CD4-positive, alpha-beta T cell treated with Interleukin-15 for 1 hour (primary cell): ENCODE data around the gene CGA.

Experiments used
- DNase-seq: peaks from one replicate; pipeline ENCODE4 v3.0.0-alpha.2; 2020

Gene CGA

DNA sequence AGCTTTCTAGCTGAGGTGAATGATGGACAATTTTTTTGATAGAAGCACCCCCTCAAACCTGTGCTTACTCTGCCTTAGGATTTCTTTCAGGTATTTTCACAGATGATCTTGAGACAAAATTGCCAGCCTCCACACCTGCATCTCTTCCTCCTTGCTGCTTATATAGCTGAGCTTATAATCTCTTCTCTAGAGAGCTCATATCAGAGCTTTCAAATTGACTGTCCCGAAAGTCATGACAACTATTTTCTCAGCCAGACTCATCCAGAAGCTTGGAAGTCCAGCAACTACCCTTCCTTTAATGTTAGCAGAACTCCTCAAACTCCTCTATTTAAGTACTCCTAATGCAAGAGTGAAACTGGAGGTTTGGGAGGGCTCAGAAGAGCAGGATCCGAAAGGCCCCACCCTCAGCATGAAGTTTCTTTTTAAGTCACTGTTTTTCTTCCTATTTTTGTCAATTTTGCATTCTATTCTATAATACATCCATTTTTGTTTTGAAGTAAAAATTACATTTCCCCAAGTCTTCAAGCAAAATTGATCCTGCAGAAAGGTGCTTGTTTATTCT lies 12.7 kb downstream of the CGA start:
- no peak for DNase-seq

DNA sequence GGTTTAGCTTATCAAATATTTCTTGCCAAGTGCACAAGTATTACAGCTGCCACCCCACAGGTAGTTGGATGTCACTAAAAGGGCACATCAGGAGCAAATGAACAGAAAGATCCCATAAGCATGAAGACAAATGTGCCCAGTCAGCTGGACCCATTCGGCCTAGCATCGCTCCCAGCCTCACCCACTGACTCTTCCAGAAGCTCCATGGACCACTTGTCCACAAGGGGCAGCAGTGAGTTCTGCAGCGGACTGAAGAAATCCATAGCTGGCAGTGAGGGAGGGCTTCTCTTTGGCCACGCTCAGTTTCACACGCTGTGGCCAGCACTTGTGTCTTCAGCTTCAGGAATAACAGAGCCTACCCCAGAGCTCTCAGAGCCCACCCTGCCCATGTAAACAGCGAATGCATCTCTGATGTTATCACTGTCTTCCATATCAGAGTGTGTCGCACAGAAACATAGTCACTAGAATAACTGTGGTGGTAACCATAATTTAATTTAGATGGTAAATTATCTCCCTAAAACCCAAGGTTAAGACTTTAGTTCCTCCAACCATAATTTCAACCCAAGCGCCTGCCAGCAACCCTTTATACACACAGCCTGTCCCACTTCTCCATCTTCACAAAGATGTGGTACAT lies 15.8 kb downstream of the CGA start:
- peak; percentile 33 for DNase-seq

DNA sequence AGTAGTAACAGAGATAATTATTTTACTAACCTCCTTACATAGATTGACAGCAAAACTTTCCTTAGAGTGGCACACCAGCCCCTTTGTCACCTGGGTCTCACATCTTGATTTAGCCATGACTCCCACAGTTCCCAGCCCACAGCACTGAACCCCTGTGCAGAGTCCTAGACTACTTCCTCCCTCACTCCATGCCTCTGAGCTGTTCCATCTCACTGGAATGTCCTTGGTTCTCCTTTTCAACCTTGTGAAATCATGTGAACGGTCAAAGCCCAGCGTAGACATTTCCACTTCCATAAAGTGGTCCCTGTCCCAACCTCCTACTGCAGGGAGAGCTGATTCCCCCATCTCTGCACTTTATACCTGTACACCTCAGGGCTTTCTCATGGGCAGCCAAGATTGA lies 19.7 kb downstream of the CGA start:
- DNase-seq: no peak

DNA sequence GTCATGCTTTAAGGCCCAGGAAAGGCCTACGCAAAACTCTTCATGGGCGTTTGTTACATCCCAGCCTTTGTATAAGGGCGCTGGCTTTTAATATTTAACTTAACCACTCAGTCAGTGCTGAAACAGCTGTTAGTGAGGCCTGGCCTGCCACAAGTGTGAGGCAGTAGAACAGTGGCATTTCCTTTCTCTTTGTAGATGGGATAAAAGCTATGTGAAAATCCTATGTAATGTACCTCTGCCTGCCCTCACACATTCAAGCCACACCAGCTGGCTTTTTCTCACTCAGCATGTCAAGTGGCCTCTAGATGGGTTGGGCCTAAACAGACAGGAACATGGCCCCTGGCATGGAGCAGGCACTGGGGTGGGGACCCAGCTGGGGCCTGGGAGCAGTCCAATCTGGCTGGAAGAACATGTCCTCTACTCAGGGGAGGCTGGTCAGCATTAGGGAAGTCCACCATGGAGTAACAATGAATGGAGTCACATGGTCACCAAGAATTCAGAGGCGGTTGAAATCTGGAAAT lies 20.7 kb downstream of the CGA start:
- DNase-seq: no peak

DNA sequence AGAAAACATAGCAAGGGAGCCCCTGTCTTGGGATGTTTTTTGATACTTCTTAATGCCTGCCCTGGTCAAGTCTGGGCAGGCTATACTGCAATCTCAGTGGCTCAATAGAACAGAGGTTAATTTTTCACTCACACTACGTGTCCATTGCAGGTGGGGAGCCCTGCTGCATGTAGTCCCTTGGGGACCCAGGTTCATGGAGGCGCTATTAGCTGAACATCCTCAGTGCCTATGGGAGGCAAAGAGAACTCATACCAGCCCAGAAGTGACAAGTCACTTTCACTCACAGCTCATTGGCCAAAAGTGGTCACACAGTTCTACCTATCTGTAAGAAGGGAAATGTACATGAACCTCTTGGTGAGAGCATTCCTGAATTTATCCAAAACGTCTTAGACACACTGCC lies 23.2 kb downstream of the CGA start:
- DNase-seq: no peak

DNA sequence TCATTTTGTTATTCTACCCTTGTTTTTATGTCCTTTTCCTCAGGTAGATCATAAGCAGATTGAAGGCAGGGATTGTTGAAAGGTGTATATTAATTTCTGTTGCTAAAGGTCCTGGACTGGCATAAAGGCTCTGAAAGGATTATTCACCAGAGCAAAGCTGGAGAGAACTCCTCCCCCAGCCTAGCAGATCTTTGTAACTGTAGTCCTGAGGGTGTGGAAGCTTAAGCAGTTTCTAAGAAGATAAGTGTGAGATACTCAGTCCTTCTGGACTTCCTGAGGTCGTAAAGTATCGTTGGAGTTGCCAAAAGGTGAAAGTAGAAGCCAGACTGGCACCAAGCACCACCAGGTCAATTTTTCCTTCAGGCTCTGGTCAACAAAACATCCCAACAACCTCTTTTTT lies 24.2 kb downstream of the CGA start:
- no peak for DNase-seq

DNA sequence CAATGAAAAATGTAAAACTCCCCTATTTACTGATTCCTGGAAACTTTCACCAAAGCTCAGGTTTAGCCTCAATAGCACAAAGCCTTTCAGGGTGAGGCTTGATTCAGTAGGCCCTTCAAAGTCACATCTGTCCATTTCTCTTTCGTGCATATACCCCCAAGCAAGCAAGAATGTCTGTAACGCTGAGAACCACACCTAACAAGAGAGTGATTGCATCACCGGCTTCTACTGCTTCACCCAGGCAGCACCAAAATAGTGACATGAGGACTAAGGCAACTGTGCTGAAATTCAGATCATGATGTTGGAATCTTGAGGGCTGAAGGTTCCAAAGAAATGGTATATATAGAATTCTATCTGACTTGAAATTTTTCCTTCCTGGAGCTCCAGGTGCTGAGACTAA lies 26.1 kb downstream of the CGA start:
- no peak for DNase-seq

DNA sequence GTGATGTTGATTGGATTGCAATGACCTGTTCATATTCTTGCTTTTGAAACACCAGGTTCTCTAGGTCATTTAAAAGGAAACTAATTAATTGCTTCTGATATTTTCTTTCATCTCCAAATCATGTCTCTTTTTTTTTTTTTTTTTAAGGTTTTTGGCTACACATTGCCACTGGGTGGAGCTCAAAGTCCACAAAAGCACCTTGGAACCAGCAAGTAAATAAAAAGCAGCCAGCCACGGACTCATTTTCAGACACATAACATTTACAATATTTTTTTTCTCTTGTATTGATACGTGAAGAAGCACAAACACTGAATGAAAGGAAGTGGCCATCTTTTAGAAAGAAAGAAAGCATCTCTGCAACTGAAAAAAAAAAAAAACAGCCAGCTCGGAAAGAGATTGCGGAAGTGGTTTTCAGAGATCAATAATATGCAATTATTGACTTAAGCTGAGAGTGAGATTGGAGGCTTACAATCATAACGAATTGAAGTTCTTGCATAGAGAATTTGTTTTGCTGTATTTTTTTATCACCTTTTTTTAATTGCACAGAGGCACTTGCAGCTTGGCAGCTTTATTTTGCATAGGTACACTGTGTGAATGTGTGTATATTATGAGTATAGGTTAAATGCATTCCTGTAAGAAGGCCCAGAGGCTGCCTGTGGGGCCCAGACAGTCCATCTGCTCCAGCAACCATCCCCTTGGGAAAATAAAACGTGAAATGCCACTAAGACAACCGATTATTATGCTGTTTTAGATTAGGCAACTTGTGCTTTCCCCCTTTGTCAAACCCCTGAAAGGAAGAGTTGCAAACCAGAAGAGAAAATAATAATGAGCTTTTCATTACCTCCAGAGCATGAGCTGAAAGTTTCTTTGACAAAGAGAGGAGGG lies 28.2 kb downstream of the CGA start:
- no peak for DNase-seq

DNA sequence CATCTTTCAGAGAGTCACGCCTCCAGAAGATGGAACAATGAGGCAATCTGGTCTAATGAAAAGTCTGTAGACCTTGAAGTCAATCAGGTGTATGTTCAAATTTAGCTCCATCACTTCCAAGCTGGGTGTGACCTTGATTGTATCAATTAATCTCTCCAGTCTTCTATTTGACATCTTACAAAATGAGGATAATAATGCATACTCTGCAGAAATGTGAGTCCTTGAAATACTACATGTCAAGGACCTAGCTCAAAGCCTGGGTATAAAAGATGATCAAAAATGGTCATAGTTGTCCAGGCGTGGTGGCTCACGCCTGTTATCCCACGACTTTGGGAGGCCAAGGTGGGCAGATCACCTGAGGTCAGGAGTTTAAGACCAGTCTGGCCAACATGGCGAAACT lies 29.8 kb downstream of the CGA start:
- no peak for DNase-seq

DNA sequence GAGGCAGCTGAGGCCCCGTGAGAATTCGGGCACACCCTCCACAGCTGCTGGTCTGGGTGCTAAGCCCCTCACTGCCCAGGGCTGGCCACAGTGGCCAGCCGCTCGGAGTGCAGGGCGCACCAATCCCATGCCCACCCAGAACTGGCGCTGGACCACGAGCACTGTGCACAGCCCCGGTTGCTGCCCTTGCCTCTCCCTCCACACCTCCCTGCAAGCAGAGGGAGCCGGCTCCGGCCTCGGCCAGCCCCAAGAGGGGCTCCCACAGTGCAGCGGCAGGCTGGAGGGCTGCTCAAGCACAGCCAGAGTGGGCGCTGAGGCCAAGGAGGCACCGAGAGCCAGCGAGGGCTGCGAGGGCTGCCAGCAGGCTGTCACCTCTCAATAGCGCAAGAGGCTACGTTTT lies 35.0 kb downstream of the CGA start:
- DNase-seq: no peak

DNA sequence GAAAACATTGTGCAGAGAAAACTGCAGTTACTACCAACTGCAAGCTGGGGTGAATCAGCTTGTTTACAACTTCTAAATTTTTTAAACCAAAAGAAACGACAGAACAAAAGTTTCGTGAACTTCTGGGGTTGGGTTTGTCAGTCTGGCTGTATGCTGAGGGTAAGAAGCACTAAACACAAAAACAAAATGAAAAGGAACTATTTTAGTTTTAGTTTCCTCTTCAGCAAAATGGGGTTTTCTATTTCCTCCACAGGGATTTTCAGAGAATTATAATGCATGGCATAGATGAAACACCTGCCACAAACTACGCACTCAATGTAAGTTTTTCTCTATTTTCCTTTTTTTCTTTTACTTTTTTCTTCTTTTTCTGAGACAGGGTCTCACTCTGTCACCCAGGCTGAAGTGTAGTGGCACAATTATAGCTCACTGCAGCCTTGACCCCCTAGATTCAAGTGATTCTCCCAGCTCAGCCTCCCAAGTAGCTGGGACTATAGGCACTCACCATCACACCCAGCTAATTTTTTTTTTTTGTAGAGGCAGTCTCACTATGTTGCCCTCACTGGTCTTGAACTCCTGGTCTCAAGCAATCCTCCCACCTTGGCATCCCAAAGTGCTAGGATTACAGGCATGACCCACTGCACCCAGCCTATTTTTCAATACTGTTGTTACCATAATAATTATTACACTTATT lies 40.6 kb downstream of the CGA start:
- DNase-seq: no peak

DNA sequence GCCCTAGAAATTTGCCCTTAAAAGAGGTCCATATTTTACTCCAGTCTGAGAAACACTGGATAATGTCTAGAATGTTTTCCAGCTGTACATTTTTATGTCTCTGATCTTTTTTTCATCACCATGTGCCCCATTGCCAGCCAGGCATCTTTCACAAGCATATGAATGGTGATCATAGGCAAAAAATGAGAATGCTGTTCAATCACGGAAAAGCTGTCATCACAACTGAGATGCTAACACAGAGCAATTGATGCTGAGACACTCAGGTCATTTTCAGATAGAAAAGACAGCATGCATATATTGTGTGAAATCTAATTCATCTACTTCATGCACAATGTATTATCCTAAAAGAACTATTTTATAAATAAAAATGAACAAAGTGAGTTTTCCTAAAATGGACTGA lies 41.6 kb downstream of the CGA start:
- no peak for DNase-seq

DNA sequence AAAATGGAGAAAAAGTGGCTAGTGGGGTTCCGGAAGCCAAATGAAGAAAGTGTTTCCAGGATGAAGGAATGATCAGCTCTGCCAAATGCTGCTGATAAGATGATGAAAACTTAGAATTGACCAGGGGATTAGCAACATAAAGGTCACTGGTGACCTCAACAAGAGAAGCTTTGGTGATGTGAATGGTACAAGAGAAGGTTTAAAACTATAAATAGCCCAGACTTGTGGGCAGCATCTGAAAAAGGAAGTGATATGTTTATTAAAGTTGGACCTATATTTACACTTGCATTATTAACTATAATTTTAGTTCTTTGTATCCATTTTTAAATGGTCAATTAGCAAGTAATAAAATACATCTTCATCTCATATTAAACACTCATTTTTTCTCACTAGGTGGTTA lies 45.1 kb downstream of the CGA start:
- no peak for DNase-seq

DNA sequence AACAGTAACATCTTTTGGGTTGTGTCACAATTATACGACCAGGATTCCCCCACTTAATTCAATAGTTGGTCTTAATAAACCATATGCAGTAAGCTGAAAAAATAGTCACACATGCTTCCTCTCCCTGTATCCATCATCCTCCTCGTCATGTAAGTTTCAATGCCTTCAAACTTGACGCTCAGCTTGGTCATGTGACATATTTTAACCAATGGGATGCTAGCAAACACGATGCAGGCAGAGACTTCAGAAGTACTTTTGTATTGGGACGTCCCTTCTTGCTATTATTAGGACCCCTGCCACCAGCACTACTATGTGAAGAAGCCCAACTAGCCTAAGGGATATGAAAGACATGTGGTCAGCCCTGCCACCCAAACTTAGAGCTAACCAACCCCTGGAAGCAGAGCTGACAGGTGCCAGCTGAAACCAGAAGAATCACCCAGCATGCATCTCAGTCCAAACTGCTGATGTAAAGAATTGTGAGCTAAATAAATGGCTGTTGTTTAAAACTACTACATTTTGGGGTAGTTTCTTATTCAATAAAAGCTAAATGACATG lies 49.3 kb downstream of the CGA start:
- no peak for DNase-seq

DNA sequence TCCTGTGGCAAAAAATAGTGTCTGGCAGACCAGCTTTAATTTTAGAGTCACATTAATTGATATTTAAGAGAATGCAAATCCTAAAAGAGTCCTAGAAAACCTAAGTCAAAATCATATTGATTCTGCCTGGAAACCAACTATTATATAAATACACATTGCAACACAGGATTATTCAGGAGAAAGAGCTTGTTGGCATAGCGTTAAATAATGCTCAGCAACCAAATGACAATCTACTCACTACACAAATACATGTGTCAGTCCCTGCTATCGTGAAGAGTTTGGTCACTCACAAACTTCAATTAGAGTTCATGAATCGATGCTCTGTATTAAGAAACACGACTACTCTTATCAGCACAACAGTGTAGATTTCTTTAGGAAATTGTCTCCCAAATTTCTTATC lies 54.2 kb downstream of the CGA start:
- DNase-seq: no peak
